Thyroid gland (tissue), 4 donors: ENCODE data around the gene OR2T8. TPM values are rescaled to one million over a fixed set of nuclear protein-coding genes. Genes with fewer than 3 reads are reported as not detected.

ENCODE experiments used
- DNase-seq, 2 donors: peaks; one replicate each; pipeline ENCODE4 v3.0.0-alpha.2; 2019
- H3K27ac ChIP-seq, 3 donors: fragments of 200-600 bp; sonication (generic); 1 replicate in 2 of 3; 2 replicates in 1 of 3; pipeline ENCODE4 v1.5.1; 2016 to 2019; ENCODE audit warnings: mild to moderate bottlenecking in 1 of 3, moderate library complexity in 1 of 3
- H3K27me3 ChIP-seq: fragments of 200-600 bp; sonication (generic); one replicate; pipeline ENCODE4 v1.5.1; 2019
- H3K36me3 ChIP-seq, 2 donors: fragments of 200-600 bp; sonication (generic); one replicate each; pipeline ENCODE4 v1.5.1; 2016 to 2019
- H3K4me1 ChIP-seq, 2 donors: fragments of 200-600 bp; sonication (generic); one replicate each; pipeline ENCODE4 v1.5.1; 2017 to 2019
- H3K4me3 ChIP-seq, 3 donors: fragments of 200-600 bp; sonication (generic); replicated peaks in 1 of 3; 1 replicate in 2 of 3; 2 replicates in 1 of 3; pipeline ENCODE4 v1.5.1; 2016; ENCODE audit warnings: mild to moderate bottlenecking in 1 of 3
- H3K9me3 ChIP-seq: fragments of 200-600 bp; sonication (generic); one replicate; pipeline ENCODE4 v1.5.1; 2017
- POLR2A ChIP-seq, 2 donors: fragments of 450-650 bp; IDR thresholded peaks; one replicate each; pipeline ENCODE4 v1.6.1; 2017; ENCODE audit warnings: antibody characterized with exemption in 2 of 2, mild to moderate bottlenecking in 2 of 2, moderate library complexity in 1 of 2
- WGBS, 2 donors: methylation state at CpG; one replicate each; pipeline ENCODE4 v1.1.5; 2017; 5-methylcytosine and 5-hydroxymethylcytosine counted together
- intact Hi-C: fragments of 100-400 bp; cut with DNase I; formaldehyde crosslinking; loops from one replicate; pipeline ENCODE4 v1.15.1; 2023
- total RNA-seq, 4 donors: library from RNA; depleted of rRNA; stranded (reverse); fragments of >200 nt; gene quantifications; one replicate each; pipeline ENCODE4 v1.2.3, GENCODE V29; 2016
- TF ChIP-seq, protein P1 (sequence below), 6 experiments: fragments of 200-600 bp in 3 of 6; fragments of 450-650 bp in 3 of 6; sonication (generic) in 3 of 6; IDR thresholded peaks; one replicate each; pipeline ENCODE4 v1.5.1; 2016 to 2019; ENCODE audit warnings: antibody characterized with exemption in 6 of 6, mild to moderate bottlenecking in 2 of 6, inconsistent platforms in 1 of 6, moderate library complexity in 1 of 6

Gene OR2T8, protein sequence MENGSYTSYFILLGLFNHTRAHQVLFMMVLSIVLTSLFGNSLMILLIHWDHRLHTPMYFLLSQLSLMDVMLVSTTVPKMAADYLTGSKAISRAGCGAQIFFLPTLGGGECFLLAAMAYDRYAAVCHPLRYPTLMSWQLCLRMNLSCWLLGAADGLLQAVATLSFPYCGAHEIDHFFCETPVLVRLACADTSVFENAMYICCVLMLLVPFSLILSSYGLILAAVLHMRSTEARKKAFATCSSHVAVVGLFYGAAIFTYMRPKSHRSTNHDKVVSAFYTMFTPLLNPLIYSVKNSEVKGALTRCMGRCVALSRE
- total RNA-seq: 1 to 10 TPM in 2 of 4 donors, under 1 TPM in 1, not detected in 1; 0.54 to 1.7 (median 1.2) TPM

DNA sequence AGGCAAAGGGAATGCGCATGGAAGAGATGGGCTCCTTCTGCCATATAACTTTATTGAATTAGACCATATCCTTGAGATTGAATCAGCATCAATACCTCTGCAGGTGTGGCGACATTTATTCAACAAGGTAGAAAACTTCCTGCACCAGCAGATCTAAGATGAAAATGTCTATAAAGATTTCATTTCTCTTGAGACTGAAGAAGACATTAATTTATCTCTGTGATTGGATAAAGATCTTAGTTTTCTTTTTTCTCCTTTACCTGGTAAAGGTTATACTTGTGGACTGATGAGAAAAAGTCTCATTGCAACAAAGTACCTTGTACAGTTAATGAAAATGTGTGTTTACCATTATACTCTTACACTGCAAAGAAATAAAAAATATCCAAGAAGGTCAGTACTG, at the start of gene OR2T8:
Gene OR2T8 (plus strand): TSS at position 301 of the 400 bp plus-strand sequence. CDS start 766 bp downstream, outside the sequence.
- Histone ChIP-seq H3K9me3 (no peaks in the 10 kb centered on the region), H3K27ac (no peak within 1 kb of the TSS), H3K4me3 (no peak within 1 kb of the TSS), H3K36me3 (no peaks in the 10 kb centered on the region), H3K4me1 (peaks cover 9 to 11% of the 10 kb centered on the region in 2 donors), H3K27me3 (no peaks in the 10 kb centered on the region)
- WGBS, 2 donors: 45 to 99% methylated on average over 2 of the region's 2 CpGs
- no peak for TF ChIP-seq POLR2A (IDR thresholded peaks at IDR 0.05)
- TF ChIP-seq, protein P1, sequence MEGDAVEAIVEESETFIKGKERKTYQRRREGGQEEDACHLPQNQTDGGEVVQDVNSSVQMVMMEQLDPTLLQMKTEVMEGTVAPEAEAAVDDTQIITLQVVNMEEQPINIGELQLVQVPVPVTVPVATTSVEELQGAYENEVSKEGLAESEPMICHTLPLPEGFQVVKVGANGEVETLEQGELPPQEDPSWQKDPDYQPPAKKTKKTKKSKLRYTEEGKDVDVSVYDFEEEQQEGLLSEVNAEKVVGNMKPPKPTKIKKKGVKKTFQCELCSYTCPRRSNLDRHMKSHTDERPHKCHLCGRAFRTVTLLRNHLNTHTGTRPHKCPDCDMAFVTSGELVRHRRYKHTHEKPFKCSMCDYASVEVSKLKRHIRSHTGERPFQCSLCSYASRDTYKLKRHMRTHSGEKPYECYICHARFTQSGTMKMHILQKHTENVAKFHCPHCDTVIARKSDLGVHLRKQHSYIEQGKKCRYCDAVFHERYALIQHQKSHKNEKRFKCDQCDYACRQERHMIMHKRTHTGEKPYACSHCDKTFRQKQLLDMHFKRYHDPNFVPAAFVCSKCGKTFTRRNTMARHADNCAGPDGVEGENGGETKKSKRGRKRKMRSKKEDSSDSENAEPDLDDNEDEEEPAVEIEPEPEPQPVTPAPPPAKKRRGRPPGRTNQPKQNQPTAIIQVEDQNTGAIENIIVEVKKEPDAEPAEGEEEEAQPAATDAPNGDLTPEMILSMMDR (IDR thresholded peaks at IDR 0.05): no peak
- intact Hi-C loops: no loop called here
- no peak for DNase-seq

DNA sequence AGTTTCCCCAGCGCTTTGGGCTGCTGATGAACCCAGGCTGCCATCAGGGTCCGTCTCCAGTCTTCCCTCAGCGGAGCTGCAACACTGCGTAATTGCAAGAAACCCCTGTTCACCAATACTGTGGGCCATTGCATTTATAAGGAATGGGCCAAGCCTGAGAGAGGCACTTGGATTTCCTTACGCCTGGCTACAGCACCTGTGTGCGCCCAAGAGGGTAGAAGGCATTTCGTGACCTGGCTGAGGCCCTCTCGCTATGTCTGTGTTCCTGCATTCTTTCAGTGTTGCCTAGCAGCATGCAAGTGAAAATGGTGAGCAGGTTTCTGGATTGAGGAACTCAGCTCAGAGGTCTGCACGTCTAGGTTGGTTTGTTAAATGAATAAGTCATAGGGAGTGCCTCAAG, 36.7 kb upstream of the OR2T8 start:
- Histone ChIP-seq H3K27me3 (no peaks in the 10 kb centered on the region), H3K4me3 (no peak overlapping the region), H3K9me3 (no peaks in the 10 kb centered on the region), H3K36me3 (peaks cover 0 to 4% of the 10 kb centered on the region in 2 donors), H3K4me1 (no peaks in the 10 kb centered on the region), H3K27ac (no peak overlapping the region)
- WGBS, 2 donors: 93 to 95% methylated on average over 9 of the region's 9 CpGs
- intact Hi-C loops: no loop called here
- no peak for DNase-seq
- no peak for TF ChIP-seq POLR2A (IDR thresholded peaks at IDR 0.05)
- TF ChIP-seq, protein P1 (IDR thresholded peaks at IDR 0.05): no peak

DNA sequence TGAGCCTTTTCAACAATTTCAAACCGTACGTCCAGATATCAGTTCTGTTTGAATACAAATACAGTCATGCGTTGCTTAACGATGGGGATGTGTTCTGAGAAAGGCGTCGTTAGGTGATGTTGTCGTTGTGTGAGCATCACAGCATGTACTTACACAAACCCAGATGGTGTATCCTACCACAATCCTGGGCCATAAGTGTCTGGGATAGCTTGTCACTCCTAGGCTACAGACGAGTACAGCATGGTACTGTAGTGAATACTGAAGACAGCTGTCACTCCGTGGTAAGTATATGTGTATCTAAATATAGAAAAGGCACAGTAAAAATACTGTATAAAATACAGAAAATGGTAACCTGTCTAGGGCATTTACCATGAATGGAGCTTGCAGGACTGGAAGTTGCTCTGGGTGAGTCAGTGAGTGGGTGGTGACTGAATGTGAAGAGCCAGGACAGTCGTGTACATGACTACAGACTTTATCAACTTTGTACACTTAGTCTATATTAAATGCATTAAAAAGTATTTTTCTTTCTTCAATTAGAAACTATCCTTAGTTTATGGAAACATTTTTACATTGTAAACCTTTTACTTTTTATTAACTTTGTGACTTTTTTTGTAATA, 35.1 kb upstream of the OR2T8 start:
- no peak overlapping the region for H3K27ac ChIP-seq
- H3K9me3 ChIP-seq: no peaks in the 10 kb centered on the region
- 81 to 82% methylated on average over 10 of the region's 10 CpGs for WGBS, 2 donors
- H3K36me3 ChIP-seq: no peaks in the 10 kb centered on the region
- DNase-seq: no peak
- no peak overlapping the region for H3K4me3 ChIP-seq
- intact Hi-C loops: no loop called here
- TF ChIP-seq, protein P1 (IDR thresholded peaks at IDR 0.05): no peak
- no peak for TF ChIP-seq POLR2A (IDR thresholded peaks at IDR 0.05)
- H3K4me1 ChIP-seq: no peaks in the 10 kb centered on the region
- no peaks in the 10 kb centered on the region for H3K27me3 ChIP-seq

DNA sequence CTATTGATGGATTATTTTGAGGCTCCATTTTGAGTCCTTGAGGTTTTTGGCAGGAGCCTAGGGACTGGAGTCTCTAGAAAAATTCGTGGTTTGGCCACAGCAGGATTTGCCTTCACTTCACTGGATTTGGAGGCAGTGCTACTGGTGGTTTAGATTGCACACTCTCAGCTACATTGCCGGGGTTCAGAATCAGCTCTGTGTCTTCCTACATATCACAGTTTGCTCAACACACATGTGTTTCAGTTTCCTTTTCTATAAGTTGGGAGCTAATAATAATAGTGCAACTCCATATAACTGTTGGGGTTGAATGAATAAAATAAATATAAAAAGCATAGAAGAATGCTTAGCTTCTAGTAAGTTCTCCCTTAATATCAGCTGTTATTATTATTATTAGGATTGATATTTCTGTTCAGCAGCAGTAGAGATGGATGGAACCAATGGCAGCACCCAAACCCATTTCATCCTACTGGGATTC, 24.9 kb upstream of the OR2T8 start, which contains the start of gene OR2W3:
Gene OR2W3 (plus strand): TSS at position 425 of the 475 bp plus-strand sequence. CDS start 0 bp downstream, at position 425.
- WGBS, 2 donors: 44% methylated on average over 2 of the region's 2 CpGs
- intact Hi-C loops: no loop called here

More for the DNA sequence above, 24.9 kb upstream of the OR2T8 start, which contains the start of gene OR2W3:
- Histone ChIP-seq H3K4me3 (no peak within 1 kb of the TSS), H3K27ac (no peak within 1 kb of the TSS), H3K27me3 (no peaks in the 10 kb centered on the region), H3K9me3 (no peaks in the 10 kb centered on the region), H3K4me1 (no peaks in the 10 kb centered on the region), H3K36me3 (no peaks in the 10 kb centered on the region)
- no peak for DNase-seq
- TF ChIP-seq, protein P1 (IDR thresholded peaks at IDR 0.05): no peak
- TF ChIP-seq POLR2A (IDR thresholded peaks at IDR 0.05): no peak
